Measurements from ENCODE around the gene NCCRP1.
"Not testable (repeated sequence)": the region's sequence is repeated elsewhere in the genome, so short reads cannot be mapped to it uniquely, and the experiment has no call there.

The NCCRP1 gene

DNA sequence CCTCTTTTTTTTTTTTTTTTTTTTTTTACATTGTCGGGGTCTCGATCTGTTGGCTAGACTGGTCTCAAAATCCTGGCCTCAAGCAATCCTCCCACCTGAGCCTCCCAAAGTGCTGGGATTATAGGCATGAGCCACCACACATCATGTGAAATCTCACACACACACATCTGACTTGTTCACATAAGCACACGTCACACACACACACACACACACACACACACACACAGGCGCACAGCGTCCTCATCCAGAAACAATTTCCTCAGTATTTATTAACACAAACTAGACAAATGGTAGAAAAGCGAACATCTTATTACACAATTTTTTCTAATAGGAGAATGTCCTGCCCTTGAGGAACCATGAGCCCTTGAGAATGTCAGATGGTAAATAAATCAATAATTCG lies 12.4 kb downstream of the NCCRP1 start:
- DNase-seq (ENCODE audit: low read depth, low spot score) = no peak
- no peaks in the 10 kb centered on the region for H3K9me3 ChIP-seq (ENCODE audit: control insufficient read depth, insufficient read depth, low read length)
- no peaks in the 10 kb centered on the region; the same call in 1 of the 2 replicates for H3K27me3 ChIP-seq (ENCODE audit: control insufficient read depth, insufficient read depth, low read length)
- no peak overlapping the region for H3K4me3 ChIP-seq (ENCODE audit: low read length)
- peaks cover under 1% of the 10 kb centered on the region for H3K4me1 ChIP-seq (ENCODE audit: control insufficient read depth, insufficient read depth, low read length)
- H3K36me3 ChIP-seq (ENCODE audit: control insufficient read depth, insufficient read depth, low read length) = no peaks in the 10 kb centered on the region
- WGBS (ENCODE audit: insufficient coverage, insufficient read length) = no CpG with 5 or more reads among the region's 7 CpGs
- H3K27ac ChIP-seq (ENCODE audit: low read length) = no peak overlapping the region

DNA sequence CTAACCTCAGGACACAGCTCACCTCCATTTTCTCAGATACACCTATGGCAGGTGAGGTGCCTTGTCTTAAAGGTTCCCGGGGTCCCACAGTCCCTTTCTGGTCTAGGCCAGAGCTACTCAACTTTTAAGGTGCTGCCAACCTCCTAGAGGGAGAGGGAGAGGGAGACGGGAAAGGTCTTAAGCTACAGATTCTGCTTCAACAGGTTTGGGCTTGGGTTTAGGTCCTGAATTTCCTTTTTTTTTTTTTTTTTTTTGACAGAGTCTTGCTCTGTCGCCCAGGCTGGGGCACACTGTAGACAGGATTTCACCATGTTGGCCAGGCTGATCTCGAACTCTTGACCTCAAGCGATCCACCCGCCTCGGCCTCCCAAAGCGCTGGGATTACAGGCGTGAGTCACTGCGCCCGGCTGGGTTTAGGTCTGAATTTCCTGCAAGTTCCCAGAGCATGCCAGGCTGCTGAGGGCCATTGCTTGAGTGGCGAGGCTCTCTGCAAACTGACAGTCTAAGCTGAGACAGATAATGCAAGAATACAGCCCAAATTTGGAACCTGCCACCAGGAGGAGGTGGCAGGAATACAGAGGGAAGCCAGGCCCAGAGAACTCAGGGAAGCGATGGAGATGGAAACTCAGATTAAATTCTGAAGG lies 15.1 kb downstream of the NCCRP1 start:
- no peak for DNase-seq (ENCODE audit: low read depth, low spot score)
- Histone ChIP-seq H3K9me3 (ENCODE audit: control insufficient read depth, insufficient read depth, low read length) (no peaks in the 10 kb centered on the region), H3K36me3 (ENCODE audit: control insufficient read depth, insufficient read depth, low read length) (no peaks in the 10 kb centered on the region), H3K27ac (ENCODE audit: low read length) (no peak overlapping the region), H3K4me1 (ENCODE audit: control insufficient read depth, insufficient read depth, low read length) (no peaks in the 10 kb centered on the region; the same call in 1 of the 2 replicates), H3K4me3 (ENCODE audit: low read length) (no peak overlapping the region), H3K27me3 (ENCODE audit: control insufficient read depth, insufficient read depth, low read length) (no peaks in the 10 kb centered on the region; the same call in 1 of the 2 replicates)
- WGBS (ENCODE audit: insufficient coverage, insufficient read length) = no CpG with 5 or more reads among the region's 13 CpGs

DNA sequence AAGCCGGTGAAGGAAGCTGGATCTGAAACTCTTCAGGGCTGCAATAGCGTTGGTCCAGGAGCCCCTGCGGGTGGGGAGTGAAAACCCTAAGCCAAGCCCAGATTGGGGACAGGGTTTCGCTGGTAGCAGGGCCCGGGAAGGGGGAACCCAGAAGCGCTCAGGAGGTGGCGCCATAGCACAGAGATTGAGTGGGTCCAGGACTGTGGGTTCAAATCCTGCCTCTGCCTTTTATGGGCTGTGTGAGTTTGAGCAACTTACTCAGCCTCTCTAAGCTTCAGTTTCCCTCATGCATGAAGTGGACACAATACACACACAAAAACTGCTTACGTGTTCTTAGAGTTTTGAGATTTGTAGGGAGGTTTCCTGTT lies 15.6 kb downstream of the NCCRP1 start:
- Histone ChIP-seq H3K27me3 (ENCODE audit: control insufficient read depth, insufficient read depth, low read length) (no peaks in the 10 kb centered on the region; the same call in 1 of the 2 replicates), H3K4me1 (ENCODE audit: control insufficient read depth, insufficient read depth, low read length) (no peaks in the 10 kb centered on the region; the same call in 1 of the 2 replicates), H3K4me3 (ENCODE audit: low read length) (no peak overlapping the region), H3K9me3 (ENCODE audit: control insufficient read depth, insufficient read depth, low read length) (no peaks in the 10 kb centered on the region), H3K36me3 (ENCODE audit: control insufficient read depth, insufficient read depth, low read length) (0 out of 2 replicates have a peak, but pooled peaks cover 2% of the 10 kb centered on the region), H3K27ac (ENCODE audit: low read length) (no peak overlapping the region)
- DNase-seq (ENCODE audit: low read depth, low spot score) = no peak
- WGBS (ENCODE audit: insufficient coverage, insufficient read length) = no CpG with 5 or more reads among the region's 8 CpGs

DNA sequence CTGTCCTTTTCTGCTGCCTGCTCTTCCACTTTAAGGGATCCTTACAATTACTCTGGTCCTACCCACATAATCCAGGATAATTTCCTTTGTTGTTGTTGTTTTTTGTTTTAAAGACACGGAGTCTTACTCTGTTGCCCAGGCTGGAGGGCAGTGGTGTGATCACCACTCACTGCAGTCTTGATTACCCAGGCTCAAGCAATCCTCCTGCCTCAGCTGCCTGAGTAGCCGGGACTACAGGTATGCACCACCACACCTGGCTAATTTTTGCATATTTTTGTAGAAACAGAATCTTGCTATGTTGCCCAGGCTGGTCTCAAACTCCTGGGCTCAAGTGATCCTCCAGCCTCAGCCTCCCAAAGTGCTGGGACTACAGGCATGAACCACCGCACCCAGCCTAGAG lies 18.6 kb downstream of the NCCRP1 start:
- DNase-seq (ENCODE audit: low read depth, low spot score); H3K36me3 ChIP-seq (ENCODE audit: control insufficient read depth, insufficient read depth, low read length); H3K27me3 ChIP-seq (ENCODE audit: control insufficient read depth, insufficient read depth, low read length); H3K9me3 ChIP-seq (ENCODE audit: control insufficient read depth, insufficient read depth, low read length); H3K4me3 ChIP-seq (ENCODE audit: low read length); H3K4me1 ChIP-seq (ENCODE audit: control insufficient read depth, insufficient read depth, low read length); H3K27ac ChIP-seq (ENCODE audit: low read length): not testable (repeated sequence)
- WGBS (ENCODE audit: insufficient coverage, insufficient read length) = no CpG with 5 or more reads among the region's 3 CpGs

DNA sequence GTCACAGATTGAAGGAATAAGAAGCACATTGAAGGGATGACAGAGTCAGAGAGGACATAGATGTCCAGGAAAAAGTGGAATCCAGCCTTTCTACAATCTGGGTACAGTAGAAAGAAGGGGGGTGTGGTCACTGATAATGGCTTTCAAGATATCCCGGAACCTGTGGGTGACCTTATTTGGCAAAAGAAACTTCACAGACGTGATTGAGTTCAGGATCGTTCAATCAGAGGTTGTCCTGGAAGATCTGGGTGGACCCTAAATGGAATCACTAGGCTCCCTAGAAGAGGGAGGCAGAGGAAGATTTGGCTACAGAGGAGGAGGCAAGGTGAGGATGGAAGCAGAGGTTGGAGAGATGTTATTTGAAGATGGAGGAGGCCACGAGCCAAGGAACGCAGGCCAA lies 20.3 kb downstream of the NCCRP1 start:
- no peak overlapping the region for H3K27ac ChIP-seq (ENCODE audit: low read length)
- no peaks in the 10 kb centered on the region for H3K4me1 ChIP-seq (ENCODE audit: control insufficient read depth, insufficient read depth, low read length)
- 0 out of 2 replicates have a peak, but pooled peaks cover 2% of the 10 kb centered on the region for H3K36me3 ChIP-seq (ENCODE audit: control insufficient read depth, insufficient read depth, low read length)
- H3K9me3 ChIP-seq (ENCODE audit: control insufficient read depth, insufficient read depth, low read length) = no peaks in the 10 kb centered on the region
- no CpG with 5 or more reads among the region's 5 CpGs for WGBS (ENCODE audit: insufficient coverage, insufficient read length)
- no peaks in the 10 kb centered on the region for H3K27me3 ChIP-seq (ENCODE audit: control insufficient read depth, insufficient read depth, low read length)
- no peak for DNase-seq (ENCODE audit: low read depth, low spot score)
- H3K4me3 ChIP-seq (ENCODE audit: low read length) = no peak overlapping the region

DNA sequence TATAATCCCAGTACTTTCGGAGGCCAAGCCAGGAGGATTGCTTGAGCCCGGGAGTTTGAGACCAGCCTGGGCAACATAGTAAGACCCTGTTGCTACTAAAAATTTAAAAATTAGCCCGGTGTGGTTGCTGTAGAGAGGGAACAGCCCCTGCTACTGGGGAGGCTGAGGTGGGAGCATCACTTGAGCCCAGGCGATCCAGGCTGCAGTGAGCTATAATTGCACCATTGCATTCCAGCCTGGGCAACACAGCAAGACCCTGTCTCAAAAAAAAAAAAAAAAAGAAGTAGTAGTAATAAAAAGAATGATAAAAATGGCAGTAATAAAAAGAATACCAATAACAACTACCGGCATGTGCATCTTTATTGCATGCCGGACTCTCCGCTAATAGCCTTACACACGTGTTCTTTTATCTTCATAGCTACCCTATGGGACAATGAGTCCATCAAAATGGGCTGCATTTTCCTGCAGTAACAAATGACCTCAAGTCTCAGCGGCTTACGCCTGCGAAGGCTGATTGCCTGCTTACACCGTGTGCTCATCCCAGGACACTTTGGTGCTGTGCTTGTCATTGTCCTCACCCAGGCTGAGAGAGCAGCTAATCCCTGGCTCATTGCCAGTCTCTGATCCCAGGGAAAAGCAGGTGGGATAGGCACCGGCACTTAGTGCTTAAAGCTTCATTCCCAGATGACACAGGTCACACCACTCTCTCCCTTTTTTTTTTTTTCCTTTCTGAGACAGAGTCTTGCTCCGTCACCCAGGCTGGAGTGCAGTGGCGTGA lies 21.7 kb downstream of the NCCRP1 start:
- DNase-seq (ENCODE audit: low read depth, low spot score) = no peak
- WGBS (ENCODE audit: insufficient coverage, insufficient read length) = no CpG with 5 or more reads among the region's 15 CpGs

DNA sequence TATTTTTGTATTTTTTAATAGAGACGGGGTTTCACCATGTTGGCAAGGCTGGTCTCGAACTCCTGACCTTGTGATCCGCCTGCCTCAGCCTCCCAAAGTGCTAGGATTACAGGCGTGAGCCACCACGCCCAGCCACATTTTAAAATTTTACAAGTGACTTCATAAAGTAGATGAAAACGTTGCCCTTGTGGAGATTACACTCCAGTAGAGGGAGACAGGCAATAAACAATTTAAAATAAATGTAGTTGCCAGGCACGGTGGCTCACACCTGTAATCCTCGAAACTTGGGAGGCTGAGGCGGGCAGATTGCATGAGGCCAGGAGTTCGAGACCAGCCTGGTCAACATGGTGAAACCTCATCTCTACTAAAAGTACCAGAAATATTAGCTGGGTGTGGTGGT lies 22.3 kb downstream of the NCCRP1 start:
- H3K4me3 ChIP-seq (ENCODE audit: low read length); H3K9me3 ChIP-seq (ENCODE audit: control insufficient read depth, insufficient read depth, low read length); H3K4me1 ChIP-seq (ENCODE audit: control insufficient read depth, insufficient read depth, low read length); H3K36me3 ChIP-seq (ENCODE audit: control insufficient read depth, insufficient read depth, low read length); DNase-seq (ENCODE audit: low read depth, low spot score); H3K27ac ChIP-seq (ENCODE audit: low read length); H3K27me3 ChIP-seq (ENCODE audit: control insufficient read depth, insufficient read depth, low read length): not testable (repeated sequence)
- no CpG with 5 or more reads among the region's 10 CpGs for WGBS (ENCODE audit: insufficient coverage, insufficient read length)

More for the DNA sequence above, 21.7 kb downstream of the NCCRP1 start:
- H3K27ac ChIP-seq (ENCODE audit: low read length) = no peak overlapping the region
- H3K9me3 ChIP-seq (ENCODE audit: control insufficient read depth, insufficient read depth, low read length) = no peaks in the 10 kb centered on the region
- H3K36me3 ChIP-seq (ENCODE audit: control insufficient read depth, insufficient read depth, low read length) = 0 out of 2 replicates have a peak, but pooled peaks cover 2% of the 10 kb centered on the region
- no peak overlapping the region for H3K4me3 ChIP-seq (ENCODE audit: low read length)
- no peaks in the 10 kb centered on the region for H3K4me1 ChIP-seq (ENCODE audit: control insufficient read depth, insufficient read depth, low read length)
- no peaks in the 10 kb centered on the region for H3K27me3 ChIP-seq (ENCODE audit: control insufficient read depth, insufficient read depth, low read length)

DNA sequence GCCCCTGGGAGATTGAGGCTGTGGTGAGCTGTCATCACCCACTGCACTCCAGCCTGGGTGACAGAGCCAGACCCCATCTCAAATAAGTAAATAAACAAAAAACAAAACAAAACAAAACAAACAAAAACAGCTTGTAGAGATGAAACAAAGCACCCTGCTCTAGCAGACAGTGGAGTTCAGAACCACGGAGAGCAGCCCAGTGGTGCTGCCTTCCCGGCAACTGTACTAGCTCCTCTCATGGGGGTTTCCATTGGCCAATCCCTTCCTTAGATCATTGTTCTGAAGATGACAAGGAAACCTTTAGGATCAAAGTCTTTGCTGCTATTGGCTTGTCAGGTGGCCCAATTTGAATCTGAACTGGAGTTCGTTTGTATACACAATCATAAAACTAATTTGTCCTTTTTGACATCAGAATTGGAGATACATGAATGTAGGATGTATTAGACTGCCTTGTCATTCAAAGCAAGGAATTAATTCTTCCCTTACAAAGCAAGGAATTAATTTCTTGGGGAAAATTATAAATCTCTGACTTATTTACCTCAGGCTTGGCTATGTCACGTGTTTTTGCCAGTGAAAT lies 27.0 kb downstream of the NCCRP1 start:
- no peak overlapping the region for H3K27ac ChIP-seq (ENCODE audit: low read length)
- no peaks in the 10 kb centered on the region for H3K9me3 ChIP-seq (ENCODE audit: control insufficient read depth, insufficient read depth, low read length)
- no peaks in the 10 kb centered on the region for H3K27me3 ChIP-seq (ENCODE audit: control insufficient read depth, insufficient read depth, low read length)
- no peaks in the 10 kb centered on the region for H3K4me1 ChIP-seq (ENCODE audit: control insufficient read depth, insufficient read depth, low read length)
- no peak for DNase-seq (ENCODE audit: low read depth, low spot score)
- H3K36me3 ChIP-seq (ENCODE audit: control insufficient read depth, insufficient read depth, low read length) = no peaks in the 10 kb centered on the region
- WGBS (ENCODE audit: insufficient coverage, insufficient read length) = no CpG with 5 or more reads among the region's 4 CpGs
- H3K4me3 ChIP-seq (ENCODE audit: low read length) = no peak overlapping the region

DNA sequence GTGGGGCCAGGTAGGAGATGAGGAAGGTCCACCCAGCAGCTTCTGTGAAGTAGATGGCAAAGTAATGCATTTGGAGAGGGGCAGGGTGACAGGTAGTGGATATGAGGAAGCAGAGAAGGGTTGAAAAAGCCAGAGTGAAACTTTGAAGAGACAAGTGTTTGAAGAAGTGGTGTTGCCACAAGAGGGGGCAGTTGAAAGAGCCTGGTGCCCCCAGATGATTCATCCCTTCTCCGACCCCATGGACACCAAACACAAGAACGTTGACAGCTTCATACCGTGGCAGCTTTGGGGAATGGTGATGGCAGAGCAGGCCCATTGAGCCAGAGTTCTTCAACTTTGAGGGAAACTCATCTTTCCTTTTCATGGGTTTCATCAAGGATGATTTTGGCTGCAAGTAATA lies 28.1 kb downstream of the NCCRP1 start:
- no peak for DNase-seq (ENCODE audit: low read depth, low spot score)
- no peaks in the 10 kb centered on the region for H3K4me1 ChIP-seq (ENCODE audit: control insufficient read depth, insufficient read depth, low read length)
- no peak overlapping the region for H3K4me3 ChIP-seq (ENCODE audit: low read length)
- no peak overlapping the region for H3K27ac ChIP-seq (ENCODE audit: low read length)
- no CpG with 5 or more reads among the region's 3 CpGs for WGBS (ENCODE audit: insufficient coverage, insufficient read length)
- no peaks in the 10 kb centered on the region for H3K36me3 ChIP-seq (ENCODE audit: control insufficient read depth, insufficient read depth, low read length)
- H3K27me3 ChIP-seq (ENCODE audit: control insufficient read depth, insufficient read depth, low read length) = no peaks in the 10 kb centered on the region
- H3K9me3 ChIP-seq (ENCODE audit: control insufficient read depth, insufficient read depth, low read length) = no peaks in the 10 kb centered on the region

DNA sequence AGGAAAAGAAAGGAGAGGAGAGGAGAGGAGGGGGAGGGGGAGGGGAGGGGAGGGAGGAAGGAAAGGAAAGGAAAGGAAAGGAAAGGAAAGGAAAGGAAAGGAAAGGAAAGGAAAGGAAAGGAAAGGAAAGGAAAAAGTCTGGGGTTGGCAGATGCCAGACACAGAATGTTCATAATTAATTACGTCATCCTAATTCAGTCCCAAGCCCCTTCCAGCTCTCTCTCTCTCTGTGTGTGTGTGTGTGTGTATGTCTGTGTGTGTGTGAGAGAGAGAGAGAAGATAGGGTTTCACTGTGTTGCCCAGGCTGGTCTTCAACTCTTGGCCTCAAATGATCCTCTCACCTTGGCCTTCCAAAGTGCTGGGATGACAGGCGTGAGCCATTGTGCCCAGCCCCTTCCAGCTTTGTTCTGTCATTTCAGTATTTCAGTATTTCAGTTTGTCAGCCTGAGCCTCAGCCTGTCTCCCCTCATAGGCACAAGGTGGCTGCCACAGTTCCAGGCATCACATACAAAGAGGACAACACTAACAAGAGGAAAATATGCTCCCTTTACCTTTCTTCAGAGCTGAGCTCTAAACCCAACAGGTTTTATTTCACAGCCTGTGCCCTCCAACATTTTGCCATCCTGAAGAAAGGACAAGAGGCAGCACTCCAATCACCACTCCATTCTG lies 33.5 kb downstream of the NCCRP1 start:
- no peaks in the 10 kb centered on the region for H3K4me1 ChIP-seq (ENCODE audit: control insufficient read depth, insufficient read depth, low read length)
- H3K27ac ChIP-seq (ENCODE audit: low read length) = no peak overlapping the region
- H3K4me3 ChIP-seq (ENCODE audit: low read length) = no peak overlapping the region
- H3K36me3 ChIP-seq (ENCODE audit: control insufficient read depth, insufficient read depth, low read length) = no peaks in the 10 kb centered on the region
- H3K27me3 ChIP-seq (ENCODE audit: control insufficient read depth, insufficient read depth, low read length) = peaks cover 1% of the 10 kb centered on the region; the same call in 1 of the 2 replicates
- H3K9me3 ChIP-seq (ENCODE audit: control insufficient read depth, insufficient read depth, low read length) = no peaks in the 10 kb centered on the region
- no peak for DNase-seq (ENCODE audit: low read depth, low spot score)
- WGBS (ENCODE audit: insufficient coverage, insufficient read length) = no CpG with 5 or more reads among the region's 2 CpGs

Measured in iPS DF 6.9 (cell line).